GM12872 (cell line): ENCODE data around the gene ABCD1.

Experiments used
- CTCF ChIP-seq: IDR thresholded peaks from 3 replicates; pipeline ENCODE4 v1.5.1; 2011; ENCODE audit warnings: low read depth, mild to moderate bottlenecking, low read length, moderate library complexity; ENCODE audit not compliant: insufficient read depth

Gene ABCD1

GRCh38 chrX:153735274-153735673 is 10.6 kb downstream of the ABCD1 start:
- peak; percentile 34; the same call in 1 of the 3 replicates for TF ChIP-seq CTCF

GRCh38 chrX:153736071-153736820 is 11.6 kb downstream of the ABCD1 start:
- no peak for TF ChIP-seq CTCF

- no peak for TF ChIP-seq CTCF
These were observed 12.3 kb downstream of the ABCD1 start for GRCh38 chrX:153736871-153737441.

GRCh38 chrX:153738056-153738605 is 13.5 kb downstream of the ABCD1 start:
- no peak for TF ChIP-seq CTCF

GRCh38 chrX:153739754-153740486 is 15.3 kb downstream of the ABCD1 start:
- no peak for TF ChIP-seq CTCF

- TF ChIP-seq CTCF = no peak
These were observed 16.1 kb downstream of the ABCD1 start for GRCh38 chrX:153740631-153741222.

GRCh38 chrX:153741446-153741845 is 16.8 kb downstream of the ABCD1 start:
- no peak for TF ChIP-seq CTCF
